GM21526 (cell line): ENCODE measurements around the gene NBPF15.
A peak's percentile ranks its signal among the peaks of the same experiment; 100 is the strongest.
"Not testable (repeated sequence)": the region's sequence is repeated elsewhere in the genome, so short reads cannot be mapped to it uniquely, and the experiment has no call there.

ENCODE experiments used
- ATAC-seq: cut with Tn5 transposase; IDR thresholded peaks from one replicate; pipeline ENCODE4 v1.9.1; 2021; ENCODE audit warnings: moderate library complexity; ENCODE audit not compliant: unreplicated experiment, low FRiP score

The NBPF15 gene, protein sequence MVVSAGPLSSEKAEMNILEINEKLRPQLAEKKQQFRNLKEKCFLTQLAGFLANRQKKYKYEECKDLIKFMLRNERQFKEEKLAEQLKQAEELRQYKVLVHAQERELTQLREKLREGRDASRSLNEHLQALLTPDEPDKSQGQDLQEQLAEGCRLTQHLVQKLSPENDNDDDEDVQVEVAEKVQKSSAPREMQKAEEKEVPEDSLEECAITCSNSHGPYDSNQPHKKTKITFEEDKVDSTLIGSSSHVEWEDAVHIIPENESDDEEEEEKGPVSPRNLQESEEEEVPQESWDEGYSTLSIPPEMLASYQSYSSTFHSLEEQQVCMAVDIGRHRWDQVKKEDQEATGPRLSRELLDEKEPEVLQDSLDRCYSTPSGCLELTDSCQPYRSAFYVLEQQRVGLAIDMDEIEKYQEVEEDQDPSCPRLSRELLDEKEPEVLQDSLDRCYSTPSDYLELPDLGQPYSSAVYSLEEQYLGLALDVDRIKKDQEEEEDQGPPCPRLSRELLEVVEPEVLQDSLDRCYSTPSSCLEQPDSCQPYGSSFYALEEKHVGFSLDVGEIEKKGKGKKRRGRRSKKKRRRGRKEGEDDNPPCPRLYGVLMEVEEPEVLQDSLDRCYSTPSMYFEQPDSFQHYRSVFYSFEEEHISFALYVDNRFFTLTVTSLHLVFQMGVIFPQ

DNA sequence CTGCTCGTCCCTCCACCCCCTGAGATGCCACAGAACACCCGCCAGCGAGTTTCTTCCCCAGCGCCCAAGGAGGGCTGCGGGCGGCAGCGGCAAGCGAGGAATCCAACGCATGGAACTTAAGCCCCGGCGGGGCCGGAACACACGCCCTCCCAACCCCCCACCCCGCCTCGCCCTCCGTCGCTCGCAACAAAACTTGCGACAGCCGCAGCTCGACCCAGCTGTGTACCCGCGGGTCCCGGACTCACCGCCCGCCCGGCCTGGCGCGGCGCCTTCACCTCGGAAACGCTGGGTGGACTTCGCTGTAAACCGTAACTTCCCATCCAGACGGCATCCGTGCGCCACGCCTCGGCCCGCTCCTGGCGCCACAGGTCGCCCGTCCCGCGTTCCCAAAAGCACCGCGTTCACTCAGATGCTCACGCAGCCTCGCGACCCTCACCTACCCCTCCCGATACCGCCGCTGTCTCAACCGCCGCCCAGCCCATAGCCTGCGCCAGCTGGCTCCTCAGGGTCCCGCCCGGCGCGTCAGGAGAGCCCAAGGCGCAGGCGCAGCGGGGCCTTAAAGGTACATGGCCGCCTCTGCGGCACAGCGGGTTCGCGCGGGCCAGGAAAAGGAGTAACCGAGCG, at the start of gene NBPF15:
NBPF15 (minus strand) TSS at position 534 of the 624 bp plus-strand sequence. CDS start 21,666 bp downstream, outside the sequence.
- peak; percentile 95 for ATAC-seq

DNA sequence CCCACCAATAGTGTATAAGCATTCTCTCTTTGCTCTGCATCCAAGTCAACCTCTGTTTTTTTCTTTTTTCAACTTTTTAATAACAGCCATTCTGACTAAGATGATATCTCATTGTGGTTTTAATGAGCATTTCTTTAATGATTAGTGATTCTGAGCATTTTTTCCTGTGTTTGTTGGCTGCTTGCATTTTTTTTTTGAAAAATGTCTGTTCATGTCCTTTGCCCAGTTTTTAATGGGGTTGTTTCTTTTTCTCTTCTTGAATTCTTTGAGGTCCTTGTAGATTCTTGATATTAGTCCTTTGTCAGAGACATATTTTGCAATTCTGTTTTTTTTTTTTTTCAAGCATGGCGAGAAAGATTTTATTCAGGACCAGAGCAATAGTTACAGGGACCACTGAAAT, 35.0 kb upstream of the NBPF15 start:
- ATAC-seq, result not testable (repeated sequence)

DNA sequence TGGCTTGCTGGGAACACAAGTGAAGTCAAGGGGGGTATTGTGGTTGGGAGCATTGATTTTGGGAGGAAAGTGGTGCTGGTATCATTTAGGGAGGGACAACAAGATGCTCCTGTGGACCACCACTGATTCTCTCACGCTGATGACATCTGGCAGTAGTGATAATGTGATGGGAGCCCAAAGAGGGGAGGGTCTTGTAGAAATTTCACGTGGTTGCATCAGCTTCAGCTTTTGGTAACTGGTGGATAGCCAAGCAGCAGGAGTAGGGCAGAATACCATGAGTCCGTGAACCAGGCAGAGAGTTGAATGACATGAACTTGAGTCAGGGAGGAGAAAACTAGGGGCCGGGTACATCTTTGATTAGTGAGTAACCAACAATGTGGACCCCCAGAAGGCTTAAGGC, 32.7 kb upstream of the NBPF15 start:
- not testable (repeated sequence) for ATAC-seq

DNA sequence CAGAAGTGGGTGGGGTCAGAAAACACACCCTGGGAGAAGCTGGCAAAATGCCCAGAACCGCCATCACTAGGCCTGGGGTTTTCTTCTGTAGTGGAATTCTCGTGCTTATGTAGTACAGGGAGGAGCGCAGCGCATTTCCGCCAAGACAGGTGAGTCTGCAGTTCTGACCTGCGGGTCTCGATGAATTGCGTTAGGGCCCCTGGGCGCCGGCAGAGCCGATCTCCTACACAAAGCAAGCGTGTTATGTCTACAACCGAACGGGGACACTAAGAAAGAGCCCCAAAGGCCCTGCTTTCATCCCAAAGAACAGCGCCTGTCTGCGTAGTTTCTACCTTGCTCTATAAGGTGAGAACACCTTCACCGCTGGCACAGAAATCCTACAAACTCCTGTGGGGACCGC, 28.9 kb upstream of the NBPF15 start:
- ATAC-seq, result not testable (repeated sequence)

DNA sequence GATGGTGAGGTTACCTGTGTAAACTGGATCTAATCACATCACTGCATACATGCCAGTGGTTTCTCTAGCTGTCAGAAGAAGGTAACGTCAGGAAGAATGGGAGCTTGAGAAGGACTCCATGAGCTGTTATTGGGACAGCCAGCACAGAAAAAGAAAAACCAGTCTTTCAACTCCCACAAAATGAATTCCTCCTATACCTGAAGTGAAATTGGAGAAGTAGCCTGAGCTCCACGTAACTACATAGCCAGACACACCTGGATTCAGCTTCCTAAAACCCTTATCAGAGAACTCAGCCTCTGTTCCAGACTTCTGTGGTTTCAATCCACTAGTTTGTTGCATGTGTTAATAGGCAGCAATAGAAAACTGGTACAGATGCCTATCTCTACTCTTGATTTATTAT, 25.5 kb upstream of the NBPF15 start:
- ATAC-seq, result not testable (repeated sequence)

DNA sequence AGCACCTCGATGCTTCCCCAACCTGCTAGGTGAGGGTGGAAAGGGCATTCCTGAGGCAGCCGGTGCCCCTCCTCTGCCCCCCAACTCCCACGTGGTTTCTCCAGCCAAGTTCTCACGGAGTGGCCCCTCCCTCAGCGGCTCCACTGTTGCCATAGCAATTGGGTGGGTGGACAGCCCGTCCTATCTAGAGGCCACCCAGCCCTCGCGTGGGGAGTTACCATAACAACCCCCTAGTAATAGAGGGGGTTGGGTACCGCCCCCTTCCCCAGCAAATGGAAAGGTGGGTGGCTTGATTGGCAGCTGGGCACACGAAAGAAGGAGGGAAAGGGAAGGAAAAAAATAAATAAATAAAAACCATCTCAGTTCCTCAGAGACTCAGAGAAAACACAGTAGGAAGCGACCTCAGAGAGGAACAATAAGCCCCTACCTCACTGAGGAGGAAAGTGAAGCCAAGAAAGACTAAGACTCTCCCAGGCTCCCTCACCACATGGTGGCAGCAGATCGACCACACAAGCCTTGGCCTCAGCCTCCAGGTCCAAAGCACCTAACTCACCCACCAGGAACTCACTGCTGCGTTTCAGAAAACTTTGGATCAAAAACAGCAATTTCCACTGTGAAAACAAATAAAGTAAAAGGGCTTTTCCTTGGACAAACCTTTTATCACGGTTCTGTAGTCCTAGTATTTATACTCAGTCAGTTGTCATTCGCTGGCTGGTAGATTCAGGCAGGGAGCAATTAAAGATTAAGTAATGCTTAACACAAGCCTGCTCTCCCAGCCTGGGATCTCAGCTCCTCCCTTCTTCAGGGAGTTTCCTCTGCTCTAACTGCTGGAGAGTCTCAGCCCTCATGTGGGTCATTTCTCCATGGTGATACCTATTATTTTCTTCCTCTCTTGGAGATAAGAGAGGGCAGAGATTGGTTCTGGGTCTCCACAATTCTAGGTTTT, 23.9 kb upstream of the NBPF15 start:
- not testable (repeated sequence) for ATAC-seq

DNA sequence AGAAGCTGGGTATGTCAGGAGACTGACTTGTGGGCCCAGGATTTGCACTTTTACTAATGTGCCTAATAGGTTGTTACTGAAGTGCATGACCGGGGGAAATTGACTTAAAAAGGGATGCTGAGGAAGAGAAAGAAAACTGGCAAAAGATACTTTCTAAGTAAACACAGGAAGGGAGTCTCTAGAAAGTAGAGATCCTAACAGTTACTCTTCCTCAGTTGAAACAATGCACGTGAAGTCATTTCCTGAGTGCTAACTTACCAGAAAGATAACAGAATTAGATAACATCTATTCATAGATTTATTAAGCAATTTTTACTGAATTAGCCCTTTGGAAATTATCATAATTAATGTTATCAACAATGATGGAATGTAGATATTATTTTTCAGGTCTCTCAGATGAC, 12.4 kb upstream of the NBPF15 start:
- ATAC-seq, result not testable (repeated sequence)

DNA sequence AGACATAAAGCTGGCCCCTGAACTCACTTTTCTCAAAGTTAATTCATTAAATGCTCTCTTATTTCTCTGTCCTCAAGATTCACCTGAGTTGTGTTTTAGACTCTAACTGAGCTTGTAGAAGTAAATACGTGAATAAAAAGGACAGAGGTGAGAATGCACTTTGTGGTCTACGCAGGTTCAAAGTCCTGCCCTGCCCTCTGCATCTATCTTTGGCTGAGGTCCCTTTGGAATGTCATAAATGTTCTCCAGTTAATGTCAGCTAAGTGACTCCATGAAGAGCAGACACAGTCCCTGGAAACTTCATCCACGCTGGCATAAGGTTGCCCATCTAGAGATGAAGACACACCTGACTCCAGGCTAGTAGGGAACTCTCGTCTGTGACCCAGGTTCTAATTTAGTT, 10.0 kb upstream of the NBPF15 start:
- not testable (repeated sequence) for ATAC-seq

DNA sequence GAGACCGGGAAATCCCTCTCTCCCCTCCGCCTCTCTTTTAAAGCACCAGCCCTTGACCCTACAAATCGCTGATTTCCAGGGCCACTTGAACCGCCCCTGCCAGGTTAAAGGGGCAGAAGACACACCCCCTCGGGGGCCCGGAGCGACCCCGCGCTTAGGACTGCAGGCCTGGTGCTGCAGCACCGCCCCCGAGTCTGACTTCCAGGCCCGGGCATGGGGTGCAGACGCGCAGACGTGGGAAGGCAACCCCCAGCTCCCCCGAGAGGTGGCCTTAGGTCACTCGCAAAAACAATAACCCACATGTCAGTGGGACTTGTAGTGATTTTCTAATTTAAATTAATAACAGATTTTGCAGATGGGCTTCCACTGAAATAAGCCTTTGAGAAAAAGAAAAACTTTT, 309 bp upstream of the NBPF15 start:
- ATAC-seq, result not testable (repeated sequence)

DNA sequence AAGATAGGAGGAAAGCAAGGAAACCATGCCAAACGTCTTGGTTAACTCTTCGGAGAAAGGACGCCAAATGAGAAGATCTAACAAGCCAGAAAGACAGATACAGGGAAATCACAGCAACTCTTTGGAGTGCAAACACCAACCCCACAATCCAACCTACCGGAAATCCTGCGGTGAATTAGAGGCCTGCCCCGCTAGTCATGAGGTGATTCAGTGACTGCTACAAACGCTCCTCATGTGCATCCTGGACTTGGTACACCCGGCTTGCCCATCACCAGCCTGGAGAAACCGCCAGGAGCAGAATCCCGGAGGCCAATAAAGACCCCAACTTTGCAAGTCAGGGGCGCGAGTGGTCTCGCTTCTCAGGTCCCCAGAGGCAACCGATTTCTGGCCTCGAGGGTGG, 783 bp downstream of the NBPF15 start:
- peak; percentile 32 for ATAC-seq

DNA sequence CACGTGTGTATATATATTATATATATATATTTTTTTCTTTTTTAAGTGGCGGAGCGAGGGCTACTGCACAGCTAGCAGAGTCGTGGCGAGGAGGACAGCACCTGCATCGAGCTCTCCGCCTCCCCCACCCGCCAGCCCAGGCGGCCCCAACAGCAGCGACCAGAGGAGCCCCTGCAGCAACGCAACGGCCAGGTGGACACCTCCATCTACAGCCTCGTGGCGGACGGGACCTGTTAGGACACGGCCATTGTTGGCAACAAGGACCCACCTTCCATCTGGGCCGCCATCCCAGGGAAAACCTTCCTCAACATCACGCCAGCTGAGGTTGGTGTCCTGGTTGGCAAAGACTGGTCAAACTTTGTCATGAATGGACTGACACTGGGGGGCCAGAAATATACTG, 19.1 kb downstream of the NBPF15 start:
- not testable (repeated sequence) for ATAC-seq

DNA sequence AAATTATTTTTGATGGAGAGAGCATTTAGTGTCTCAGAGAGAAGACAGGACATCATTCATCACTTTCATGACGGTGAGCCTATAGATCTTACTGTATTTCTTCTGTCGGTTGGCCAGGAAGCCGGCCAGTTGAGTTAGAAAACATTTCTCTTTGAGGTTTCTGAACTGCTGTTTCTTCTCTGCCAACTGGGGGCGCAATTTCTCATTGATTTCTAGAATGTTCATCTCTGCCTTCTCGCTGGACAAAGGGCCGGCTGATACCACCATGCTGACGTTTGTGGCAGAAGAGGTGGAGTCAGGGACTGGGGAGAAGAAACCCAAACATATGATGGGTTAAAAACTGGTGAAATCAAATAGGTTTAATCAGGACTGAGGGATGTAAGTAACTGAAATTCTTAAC, 21.7 kb downstream of the NBPF15 start:
- not testable (repeated sequence) for ATAC-seq

DNA sequence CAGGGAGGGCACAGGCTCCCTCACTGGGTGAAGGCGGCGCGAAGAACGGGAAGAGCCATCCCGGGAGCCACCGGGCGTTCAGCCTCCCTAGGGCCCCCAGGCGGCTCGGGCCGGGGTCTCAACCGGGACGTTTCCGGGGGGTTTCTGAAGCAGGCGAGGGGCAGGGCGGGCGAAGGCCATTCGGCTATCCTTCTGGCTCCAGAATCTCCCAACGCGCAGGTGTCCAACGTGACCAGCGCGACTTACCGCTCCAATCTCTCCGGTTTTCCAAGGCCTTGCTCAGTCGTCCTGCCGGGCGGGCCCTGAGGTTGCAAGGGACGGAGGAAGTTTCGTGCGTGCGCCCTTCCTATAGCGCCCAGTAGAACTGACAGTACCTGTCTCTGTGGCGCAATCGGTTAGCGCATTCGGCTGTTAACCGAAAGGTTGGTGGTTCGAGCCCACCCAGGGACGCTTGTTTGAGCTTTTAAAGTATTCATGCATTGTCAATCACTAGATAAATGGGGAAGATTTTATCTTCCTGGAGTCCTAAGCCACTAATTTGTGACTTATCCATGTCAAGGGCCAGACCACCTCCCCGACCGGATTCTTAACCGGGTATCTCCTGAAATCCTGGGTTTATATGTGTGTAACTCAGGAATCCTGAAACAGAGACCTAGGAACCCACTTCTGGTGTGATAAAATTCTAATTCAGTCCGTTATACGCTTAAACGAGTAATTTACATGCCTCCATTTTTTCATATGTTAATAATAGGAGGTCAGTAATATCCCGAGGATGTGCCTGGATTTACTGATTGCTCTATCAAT, 42.4 kb downstream of the NBPF15 start:
- ATAC-seq, result not testable (repeated sequence)

DNA sequence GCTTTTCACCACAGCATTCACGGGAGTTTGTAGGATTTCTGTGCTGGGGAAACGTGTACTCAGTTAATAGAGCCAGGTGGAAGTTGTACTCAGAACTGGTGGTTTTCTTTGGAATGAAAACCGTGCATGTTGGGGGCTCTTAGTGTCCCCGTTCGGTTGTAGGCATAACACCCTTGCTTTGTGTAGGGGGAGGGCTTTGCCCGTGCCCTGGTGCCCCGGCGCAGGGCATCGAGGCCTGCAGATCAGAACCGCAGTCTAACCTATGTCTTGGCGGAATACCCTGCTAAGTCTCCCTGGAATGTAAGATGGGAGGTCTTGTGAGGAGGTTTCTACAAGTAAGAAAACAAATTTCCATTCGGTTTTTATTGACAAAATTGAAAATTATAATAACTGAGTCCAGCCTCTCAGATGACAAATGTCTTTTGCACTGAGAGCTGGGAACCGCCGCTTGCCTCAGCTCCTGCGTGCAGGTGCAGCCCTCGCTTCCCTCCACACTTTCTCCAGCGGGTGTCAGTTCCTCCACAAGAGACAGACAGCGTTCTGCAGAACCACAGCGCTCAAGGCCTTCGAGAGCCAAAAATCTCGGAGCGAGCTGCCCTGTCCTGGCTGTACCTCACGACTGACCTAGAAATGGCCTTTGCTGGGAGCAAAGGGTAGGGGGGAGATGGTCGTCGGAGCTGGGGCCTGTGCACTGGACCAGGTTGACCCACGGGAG, 47.9 kb downstream of the NBPF15 start:
- peak; percentile 15 for ATAC-seq

DNA sequence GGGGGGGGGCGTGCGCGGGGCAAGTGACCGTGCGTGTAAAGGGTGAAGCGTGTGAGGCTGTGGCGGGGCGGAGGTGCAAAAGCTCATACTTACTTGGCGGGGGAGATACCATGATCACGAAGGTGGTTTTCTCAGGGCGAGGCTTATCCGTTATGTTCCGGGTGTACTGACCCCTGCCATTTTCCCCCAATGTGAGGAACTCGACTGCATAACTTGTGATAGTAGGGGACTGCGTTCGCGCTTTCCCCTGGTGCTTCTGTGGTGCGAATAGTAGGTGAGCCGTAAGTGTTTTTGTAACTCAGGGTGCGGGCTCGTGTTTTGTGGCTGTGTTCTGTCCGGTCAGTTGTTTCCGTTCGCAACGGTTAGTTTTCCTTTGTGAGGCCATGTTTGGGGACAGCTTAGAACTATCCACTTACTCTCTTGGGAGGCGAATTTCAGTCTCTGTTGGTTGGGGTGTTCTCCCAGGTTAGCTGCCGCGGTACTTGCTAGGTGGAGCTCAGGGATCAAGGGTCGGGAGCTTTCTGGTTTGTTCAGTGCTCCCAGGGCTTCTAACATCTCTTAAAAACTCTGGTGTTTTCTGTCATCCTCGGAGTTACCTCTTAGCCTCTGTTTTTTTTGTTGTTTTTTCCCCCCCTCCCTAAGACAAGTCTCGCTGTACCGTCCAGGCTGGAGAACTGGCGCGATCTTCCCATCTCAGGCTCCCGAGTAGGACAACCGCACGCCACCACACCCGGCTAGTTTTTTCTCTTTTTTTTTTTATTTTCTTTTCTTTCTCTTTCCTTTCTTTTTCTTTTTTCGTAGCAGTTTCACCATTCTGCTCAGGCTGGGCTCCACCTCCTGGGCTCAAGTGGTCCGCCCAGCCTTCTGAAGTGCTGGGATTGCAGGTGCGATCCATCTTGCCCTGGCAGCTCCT, 48.7 kb downstream of the NBPF15 start:
- peak; percentile 91 for ATAC-seq

DNA sequence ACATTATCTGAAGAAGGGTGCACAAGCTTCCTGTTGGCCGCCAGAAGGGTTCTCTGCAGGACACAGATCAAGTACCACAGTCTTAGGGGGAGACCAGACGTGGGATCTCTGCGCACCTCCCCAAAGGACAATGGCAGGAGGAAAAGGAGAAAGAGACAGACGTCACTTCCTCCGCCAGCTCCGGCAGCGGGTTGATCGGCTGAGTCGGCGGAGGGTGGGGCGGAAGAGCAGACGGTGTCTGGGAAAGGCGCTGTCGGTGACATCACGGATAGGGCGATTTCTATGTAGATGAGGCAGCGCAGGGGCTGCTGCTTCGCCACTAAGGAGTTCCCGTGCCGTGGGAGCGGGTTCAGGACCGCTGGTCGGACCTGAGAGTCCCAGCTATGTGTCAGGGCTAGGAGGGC, 49.4 kb downstream of the NBPF15 start:
- not testable (repeated sequence) for ATAC-seq

DNA sequence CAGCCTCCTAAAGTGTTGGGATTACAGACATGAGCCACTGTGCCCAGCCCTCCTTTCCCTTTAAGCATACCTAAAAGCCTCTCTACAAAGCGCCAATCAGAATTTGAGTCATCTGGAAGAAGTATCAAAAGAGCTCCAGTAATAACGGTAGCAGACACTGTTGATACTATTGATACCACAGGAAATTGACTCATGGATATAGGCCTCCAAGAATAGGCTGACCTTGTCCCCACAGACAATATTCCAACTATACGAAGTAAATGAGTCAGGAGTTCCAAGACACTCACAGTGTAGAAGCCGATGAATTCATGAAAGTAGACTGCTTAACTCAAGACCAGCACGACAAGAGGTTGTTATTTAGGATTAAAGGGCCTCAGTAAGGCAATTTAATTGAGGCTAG, 58.7 kb downstream of the NBPF15 start:
- not testable (repeated sequence) for ATAC-seq

DNA sequence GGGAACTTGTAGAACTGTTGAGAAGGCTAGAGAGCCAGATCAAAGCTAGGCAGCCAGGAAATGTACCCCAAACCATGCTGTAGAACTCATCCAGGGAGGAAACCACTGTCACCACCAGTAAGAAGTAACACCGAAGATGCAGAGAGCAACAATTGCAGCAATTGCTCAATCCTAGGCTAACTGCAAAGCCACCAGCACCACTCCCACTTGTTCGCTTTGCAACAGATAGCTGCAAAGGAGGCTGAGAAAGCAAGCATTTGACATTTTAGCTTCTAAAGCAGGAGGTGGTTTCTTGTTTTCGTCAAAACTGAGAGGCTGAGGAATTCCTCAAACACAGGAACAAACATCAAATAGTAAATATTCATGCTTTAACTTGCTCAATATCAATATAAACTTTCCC, 89.8 kb downstream of the NBPF15 start:
- ATAC-seq, result not testable (repeated sequence)
